Transverse colon (tissue), 4 donors: ENCODE results near the gene D2HGDH.

Experiments
- EP300 ChIP-seq: sonication (generic); formaldehyde crosslinking; IDR thresholded peaks from one replicate; pipeline ENCODE4 v1.6.1; 2017; ENCODE audit warnings: antibody characterized with exemption, low read depth
- POLR2A ChIP-seq: fragments of 450-650 bp; IDR thresholded peaks from one replicate; pipeline ENCODE4 v1.6.1; 2016; ENCODE audit warnings: antibody characterized with exemption, mild to moderate bottlenecking, moderate library complexity
- POLR2AphosphoS5 ChIP-seq, 3 donors: sonication (generic); formaldehyde crosslinking; IDR thresholded peaks; one replicate each; pipeline ENCODE4 v1.6.1; 2016; ENCODE audit warnings: antibody characterized with exemption in 3 of 3
- TF ChIP-seq, protein P1 (sequence below), 5 experiments: fragments of 200-600 bp in 3 of 5; fragments of 450-650 bp in 2 of 5; sonication (generic) in 3 of 5; IDR thresholded peaks; 1 replicate in 2 of 5; 2 replicates in 3 of 5; pipeline ENCODE4 v1.5.1; 2016 to 2017; ENCODE audit warnings: antibody characterized with exemption in 5 of 5, inconsistent platforms in 3 of 5, mild to moderate bottlenecking in 2 of 5, moderate library complexity in 1 of 5

DNA sequence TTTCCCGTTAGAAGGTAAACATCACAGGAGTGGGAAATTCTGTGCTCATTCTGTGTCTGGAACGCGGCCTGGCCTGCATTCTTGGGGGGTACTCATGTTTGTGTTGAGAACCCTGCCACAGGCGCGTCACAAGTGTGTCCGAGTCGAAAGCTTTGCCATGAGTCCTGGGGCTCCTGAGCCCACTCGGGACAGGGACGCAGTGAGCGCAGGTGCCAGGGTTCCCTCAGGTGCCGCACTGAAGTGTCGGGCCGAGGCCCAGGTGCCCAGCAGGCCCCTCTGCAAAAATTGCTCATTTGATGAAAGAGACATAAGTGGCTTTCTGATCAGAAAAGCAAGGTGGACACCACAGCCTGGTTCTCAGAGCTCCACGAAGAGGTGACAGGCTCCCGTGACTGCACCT is 4.7 kb downstream of the D2HGDH start:
- TF ChIP-seq, protein P1, sequence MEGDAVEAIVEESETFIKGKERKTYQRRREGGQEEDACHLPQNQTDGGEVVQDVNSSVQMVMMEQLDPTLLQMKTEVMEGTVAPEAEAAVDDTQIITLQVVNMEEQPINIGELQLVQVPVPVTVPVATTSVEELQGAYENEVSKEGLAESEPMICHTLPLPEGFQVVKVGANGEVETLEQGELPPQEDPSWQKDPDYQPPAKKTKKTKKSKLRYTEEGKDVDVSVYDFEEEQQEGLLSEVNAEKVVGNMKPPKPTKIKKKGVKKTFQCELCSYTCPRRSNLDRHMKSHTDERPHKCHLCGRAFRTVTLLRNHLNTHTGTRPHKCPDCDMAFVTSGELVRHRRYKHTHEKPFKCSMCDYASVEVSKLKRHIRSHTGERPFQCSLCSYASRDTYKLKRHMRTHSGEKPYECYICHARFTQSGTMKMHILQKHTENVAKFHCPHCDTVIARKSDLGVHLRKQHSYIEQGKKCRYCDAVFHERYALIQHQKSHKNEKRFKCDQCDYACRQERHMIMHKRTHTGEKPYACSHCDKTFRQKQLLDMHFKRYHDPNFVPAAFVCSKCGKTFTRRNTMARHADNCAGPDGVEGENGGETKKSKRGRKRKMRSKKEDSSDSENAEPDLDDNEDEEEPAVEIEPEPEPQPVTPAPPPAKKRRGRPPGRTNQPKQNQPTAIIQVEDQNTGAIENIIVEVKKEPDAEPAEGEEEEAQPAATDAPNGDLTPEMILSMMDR (IDR thresholded peaks at IDR 0.05): no peak
- TF ChIP-seq EP300: no peak
- no peak for TF ChIP-seq POLR2AphosphoS5 (IDR thresholded peaks at IDR 0.05)
- TF ChIP-seq POLR2A: no peak
